Uterus (tissue), 2 donors: ENCODE data around the gene ZBTB7C.

Source experiments
- CTCF ChIP-seq, 4 experiments: fragments of 200-600 bp in 2 of 4; fragments of 450-650 bp in 2 of 4; sonication (generic) in 2 of 4; IDR thresholded peaks; one replicate each; pipeline ENCODE4 v1.5.1; 2016 to 2019; ENCODE audit warnings: antibody characterized with exemption in 4 of 4, mild to moderate bottlenecking in 2 of 4, moderate library complexity in 1 of 4
- POLR2A ChIP-seq, 2 donors: fragments of 450-650 bp; IDR thresholded peaks; one replicate each; pipeline ENCODE4 v1.6.1; 2016; ENCODE audit warnings: antibody characterized with exemption in 2 of 2, mild to moderate bottlenecking in 1 of 2, moderate library complexity in 1 of 2

DNA sequence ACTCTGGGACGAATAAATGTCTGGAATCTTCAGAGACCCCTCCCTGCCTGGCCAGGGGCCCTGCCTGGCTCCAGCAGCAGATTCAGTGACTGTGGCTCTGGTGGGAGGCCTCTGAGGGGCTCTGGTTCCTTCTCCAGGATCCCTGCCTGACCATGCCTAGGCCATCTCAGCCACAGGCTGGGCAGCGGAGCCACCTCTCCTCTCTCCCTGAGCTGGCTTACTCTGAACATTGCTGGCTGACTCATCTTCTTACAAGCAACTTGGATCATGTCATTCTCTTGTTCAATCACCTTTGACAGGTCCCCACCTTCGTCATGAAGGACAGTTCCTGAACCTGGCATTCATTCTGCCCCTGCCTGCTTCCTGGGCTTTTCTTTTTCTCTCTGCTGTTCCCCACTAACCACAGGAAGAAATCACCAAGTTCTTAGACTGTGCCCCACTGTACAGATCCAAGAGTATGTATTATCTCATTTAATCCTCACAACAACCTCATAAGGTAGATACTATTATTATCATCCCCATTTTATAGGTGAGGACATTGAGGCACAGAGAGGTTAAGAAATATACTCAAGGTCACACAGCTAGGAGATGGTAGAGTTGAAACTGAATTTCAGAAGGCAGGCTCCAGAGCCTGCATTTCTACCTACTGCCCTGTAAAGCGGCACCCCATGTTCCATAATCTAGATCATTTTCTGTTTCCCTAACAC lies 323.2 kb downstream of the ZBTB7C start:
- TF ChIP-seq CTCF (IDR thresholded peaks at IDR 0.05) (no peak), POLR2A (IDR thresholded peaks at IDR 0.05) (no peak)
